SU-DHL-6 (cell line): Measurements from ENCODE around the gene SAPCD1.

ENCODE experiments used
- EZH2phosphoT487 ChIP-seq: fragments of 200-600 bp; sonication (generic), shearing (Covaris generic); conservative IDR thresholded peaks from 2 replicates; pipeline ENCODE4 v1.6.1; 2018; ENCODE audit warnings: mild to moderate bottlenecking, antibody characterized with exemption, low read length, moderate library complexity, mixed read lengths
- TF ChIP-seq, protein P1 (sequence below): fragments of 200-600 bp; sonication (generic); IDR thresholded peaks from one replicate; pipeline ENCODE4 v1.5.1; 2017; ENCODE audit warnings: antibody characterized with exemption, mild to moderate bottlenecking, low read length, moderate library complexity; ENCODE audit not compliant: insufficient read depth, poor library complexity, severe bottlenecking

DNA sequence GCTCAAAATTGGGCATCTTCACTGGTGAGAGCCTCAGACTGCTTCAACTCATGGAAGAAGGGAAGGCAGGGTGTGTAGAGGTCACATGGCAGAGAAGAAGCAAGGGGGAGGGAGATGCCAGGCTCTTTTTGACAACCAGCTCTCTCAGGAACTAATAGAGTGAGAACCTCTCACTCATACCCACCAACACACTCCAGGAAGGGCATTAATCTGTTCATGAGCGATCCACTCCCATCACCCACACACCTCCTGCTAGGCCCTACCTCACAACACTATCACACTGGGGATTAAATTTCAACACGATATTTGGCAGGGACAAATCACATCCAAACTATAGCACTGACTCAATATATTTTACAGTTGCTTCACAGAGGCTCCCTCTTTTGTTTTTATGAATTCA lies 20.6 kb upstream of the SAPCD1 start:
- TF ChIP-seq, protein P1, sequence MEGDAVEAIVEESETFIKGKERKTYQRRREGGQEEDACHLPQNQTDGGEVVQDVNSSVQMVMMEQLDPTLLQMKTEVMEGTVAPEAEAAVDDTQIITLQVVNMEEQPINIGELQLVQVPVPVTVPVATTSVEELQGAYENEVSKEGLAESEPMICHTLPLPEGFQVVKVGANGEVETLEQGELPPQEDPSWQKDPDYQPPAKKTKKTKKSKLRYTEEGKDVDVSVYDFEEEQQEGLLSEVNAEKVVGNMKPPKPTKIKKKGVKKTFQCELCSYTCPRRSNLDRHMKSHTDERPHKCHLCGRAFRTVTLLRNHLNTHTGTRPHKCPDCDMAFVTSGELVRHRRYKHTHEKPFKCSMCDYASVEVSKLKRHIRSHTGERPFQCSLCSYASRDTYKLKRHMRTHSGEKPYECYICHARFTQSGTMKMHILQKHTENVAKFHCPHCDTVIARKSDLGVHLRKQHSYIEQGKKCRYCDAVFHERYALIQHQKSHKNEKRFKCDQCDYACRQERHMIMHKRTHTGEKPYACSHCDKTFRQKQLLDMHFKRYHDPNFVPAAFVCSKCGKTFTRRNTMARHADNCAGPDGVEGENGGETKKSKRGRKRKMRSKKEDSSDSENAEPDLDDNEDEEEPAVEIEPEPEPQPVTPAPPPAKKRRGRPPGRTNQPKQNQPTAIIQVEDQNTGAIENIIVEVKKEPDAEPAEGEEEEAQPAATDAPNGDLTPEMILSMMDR: no peak
- no peak for TF ChIP-seq EZH2phosphoT487
